GM19467 (cell line): ENCODE data around the gene ABCA7.
A peak's percentile ranks its signal among the peaks of the same experiment; 100 is the strongest.
"Not testable (repeated sequence)": the region's sequence is repeated elsewhere in the genome, so short reads cannot be mapped to it uniquely, and the experiment has no call there.

Source experiments
- ATAC-seq: cut with Tn5 transposase; IDR thresholded peaks from one replicate; pipeline ENCODE4 v1.9.1; 2021; ENCODE audit warnings: mild to moderate bottlenecking, moderate library complexity; ENCODE audit not compliant: unreplicated experiment

Gene ABCA7

GRCh38 chr19:1113030-1113985, 73.4 kb downstream of the ABCA7 start:
- peak; percentile 49 for ATAC-seq

GRCh38 chr19:1113986-1114483, 74.1 kb downstream of the ABCA7 start:
- no peak for ATAC-seq

GRCh38 chr19:1114728-1115127, 74.8 kb downstream of the ABCA7 start:
- not testable (repeated sequence) for ATAC-seq
